ENCODE measurements around the gene HBM.
"Not testable (repeated sequence)": the region's sequence is repeated elsewhere in the genome, so short reads cannot be mapped to it uniquely, and the experiment has no call there.

HBM gene

DNA sequence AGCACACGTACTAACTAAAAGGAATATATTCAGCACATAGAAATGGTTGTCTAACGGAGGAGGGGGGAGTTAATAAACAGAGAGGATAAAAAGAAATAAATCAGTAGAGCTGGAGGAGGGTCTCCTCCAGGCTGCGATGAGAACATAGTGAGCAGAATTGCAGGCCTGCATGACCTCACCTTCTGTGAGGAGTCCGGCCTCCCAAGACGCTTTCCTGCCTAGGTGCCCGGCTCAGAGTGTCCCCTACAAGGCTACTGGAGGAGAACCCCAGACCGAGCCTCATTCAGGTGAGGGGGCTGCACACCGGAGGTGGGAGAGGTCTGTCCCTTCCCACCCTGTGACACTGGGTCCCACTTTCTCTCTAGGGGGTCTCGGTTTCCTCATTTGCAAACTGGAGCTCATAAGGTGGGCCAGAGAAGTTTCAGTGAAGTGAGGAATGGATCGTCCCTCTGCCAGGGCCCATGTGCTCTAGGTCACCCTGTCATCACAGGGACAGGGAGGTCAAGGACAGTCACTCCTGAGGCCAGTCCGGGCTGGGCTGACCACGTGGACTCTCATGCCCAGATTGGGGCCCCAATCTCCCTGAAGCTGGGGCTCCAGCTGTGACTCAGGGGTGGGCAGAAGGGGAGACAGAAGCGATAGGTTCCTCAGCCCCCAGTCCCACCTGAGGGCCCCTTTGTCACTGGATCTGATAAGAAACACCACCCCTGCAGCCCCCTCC lies 3.3 kb upstream of the HBM start:
- TF ChIP-seq, protein P1, sequence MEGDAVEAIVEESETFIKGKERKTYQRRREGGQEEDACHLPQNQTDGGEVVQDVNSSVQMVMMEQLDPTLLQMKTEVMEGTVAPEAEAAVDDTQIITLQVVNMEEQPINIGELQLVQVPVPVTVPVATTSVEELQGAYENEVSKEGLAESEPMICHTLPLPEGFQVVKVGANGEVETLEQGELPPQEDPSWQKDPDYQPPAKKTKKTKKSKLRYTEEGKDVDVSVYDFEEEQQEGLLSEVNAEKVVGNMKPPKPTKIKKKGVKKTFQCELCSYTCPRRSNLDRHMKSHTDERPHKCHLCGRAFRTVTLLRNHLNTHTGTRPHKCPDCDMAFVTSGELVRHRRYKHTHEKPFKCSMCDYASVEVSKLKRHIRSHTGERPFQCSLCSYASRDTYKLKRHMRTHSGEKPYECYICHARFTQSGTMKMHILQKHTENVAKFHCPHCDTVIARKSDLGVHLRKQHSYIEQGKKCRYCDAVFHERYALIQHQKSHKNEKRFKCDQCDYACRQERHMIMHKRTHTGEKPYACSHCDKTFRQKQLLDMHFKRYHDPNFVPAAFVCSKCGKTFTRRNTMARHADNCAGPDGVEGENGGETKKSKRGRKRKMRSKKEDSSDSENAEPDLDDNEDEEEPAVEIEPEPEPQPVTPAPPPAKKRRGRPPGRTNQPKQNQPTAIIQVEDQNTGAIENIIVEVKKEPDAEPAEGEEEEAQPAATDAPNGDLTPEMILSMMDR (IDR thresholded peaks at IDR 0.05; ENCODE audit: low read depth, low read length, poor library complexity, severe bottlenecking), result no peak
- no peak for TF ChIP-seq EZH2phosphoT487 (IDR thresholded peaks at IDR 0.05; ENCODE audit: borderline replicate concordance, low read length)
- H3K4me1 ChIP-seq (ENCODE audit: control insufficient read depth, low read length), result peaks cover 27% of the 10 kb centered on the region
- H3K9me3 ChIP-seq (ENCODE audit: control insufficient read depth, insufficient read depth, low read length), result no peaks in the 10 kb centered on the region
- no peak overlapping the region for H3K27ac ChIP-seq (ENCODE audit: low read depth, low read length)
- no peaks in the 10 kb centered on the region for H3K9me2 ChIP-seq (replicated peaks; ENCODE audit: control insufficient read depth, low read length)
- no peak overlapping the region for H3K4me2 ChIP-seq (ENCODE audit: low read length)
- H3K4me3 ChIP-seq (ENCODE audit: low read length), result no peak overlapping the region
- peaks cover 31% of the 10 kb centered on the region for H3K27me3 ChIP-seq (ENCODE audit: control insufficient read depth, low read length)
- no peaks in the 10 kb centered on the region for H3K36me3 ChIP-seq (ENCODE audit: control insufficient read depth, low read length)
- peaks cover 9% of the 10 kb centered on the region; the same call in 1 of the 2 replicates for H3F3A ChIP-seq (ENCODE audit: control insufficient read depth, insufficient read depth)
- no peaks in the 10 kb centered on the region; the same call in 1 of the 2 replicates for H4K20me1 ChIP-seq (ENCODE audit: control insufficient read depth, insufficient read depth, low read depth, low read length)
- H3K79me2 ChIP-seq (ENCODE audit: control insufficient read depth, low read length), result no peaks in the 10 kb centered on the region

GRCh38 chr16:163139-163538 lies 2.6 kb upstream of the HBM start:
- peaks cover 38% of the 10 kb centered on the region for H3K27me3 ChIP-seq (ENCODE audit: control insufficient read depth, low read length)
- not testable (repeated sequence) for H3K9me3 ChIP-seq (ENCODE audit: control insufficient read depth, insufficient read depth, low read length); H3K36me3 ChIP-seq (ENCODE audit: control insufficient read depth, low read length); H3K4me2 ChIP-seq (ENCODE audit: low read length); H3K9me2 ChIP-seq (replicated peaks; ENCODE audit: control insufficient read depth, low read length); H3K4me3 ChIP-seq (ENCODE audit: low read length); H3K79me2 ChIP-seq (ENCODE audit: control insufficient read depth, low read length); H3F3A ChIP-seq (ENCODE audit: control insufficient read depth, insufficient read depth); H4K20me1 ChIP-seq (ENCODE audit: control insufficient read depth, insufficient read depth, low read depth, low read length); H3K27ac ChIP-seq (ENCODE audit: low read depth, low read length)
- H3K4me1 ChIP-seq (ENCODE audit: control insufficient read depth, low read length), result peaks cover 24% of the 10 kb centered on the region

GRCh38 chr16:163696-164095 lies 2.1 kb upstream of the HBM start:
- H3K27ac ChIP-seq (ENCODE audit: low read depth, low read length); H3K9me3 ChIP-seq (ENCODE audit: control insufficient read depth, insufficient read depth, low read length): not testable (repeated sequence)

DNA sequence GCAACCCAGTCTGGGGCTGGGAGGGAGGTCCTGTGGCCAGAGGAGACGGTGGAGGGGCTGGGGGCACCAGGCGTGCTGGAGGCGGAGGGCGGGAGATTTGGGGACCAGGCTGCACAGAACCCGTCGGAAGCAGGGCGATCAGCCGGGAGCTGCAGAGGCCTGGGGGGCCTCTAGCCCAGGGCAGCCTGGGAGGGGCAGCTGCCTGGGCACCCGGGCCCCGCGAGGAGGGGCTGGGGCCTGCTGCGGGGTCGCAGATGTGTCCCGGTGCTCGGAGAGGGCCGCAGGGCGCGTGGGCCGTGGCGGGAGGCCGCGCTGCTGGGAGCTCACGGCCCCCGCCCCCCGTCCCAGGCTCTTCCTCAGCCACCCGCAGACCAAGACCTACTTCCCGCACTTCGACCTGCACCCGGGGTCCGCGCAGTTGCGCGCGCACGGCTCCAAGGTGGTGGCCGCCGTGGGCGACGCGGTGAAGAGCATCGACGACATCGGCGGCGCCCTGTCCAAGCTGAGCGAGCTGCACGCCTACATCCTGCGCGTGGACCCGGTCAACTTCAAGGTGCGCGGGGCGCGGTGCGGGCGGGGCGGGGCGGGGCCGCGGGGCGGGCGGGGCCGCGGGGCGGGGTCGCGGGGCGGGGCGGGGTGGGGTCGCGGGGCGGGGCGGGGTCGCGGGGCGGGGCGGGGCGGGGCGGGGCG lies 1.5 kb upstream of the HBM start:
- H3K9me2 ChIP-seq (replicated peaks; ENCODE audit: control insufficient read depth, low read length); H3F3A ChIP-seq (ENCODE audit: control insufficient read depth, insufficient read depth); H3K36me3 ChIP-seq (ENCODE audit: control insufficient read depth, low read length); H3K79me2 ChIP-seq (ENCODE audit: control insufficient read depth, low read length); H3K4me3 ChIP-seq (ENCODE audit: low read length); H3K9me3 ChIP-seq (ENCODE audit: control insufficient read depth, insufficient read depth, low read length); H4K20me1 ChIP-seq (ENCODE audit: control insufficient read depth, insufficient read depth, low read depth, low read length); H3K4me2 ChIP-seq (ENCODE audit: low read length); H3K27ac ChIP-seq (ENCODE audit: low read depth, low read length): not testable (repeated sequence)
- Histone ChIP-seq H3K27me3 (ENCODE audit: control insufficient read depth, low read length) (peaks cover 48% of the 10 kb centered on the region), H3K4me1 (ENCODE audit: control insufficient read depth, low read length) (peaks cover 20% of the 10 kb centered on the region)

More at GRCh38 chr16:163696-164095, 2.1 kb upstream of the HBM start:
- H3K9me2 ChIP-seq (replicated peaks; ENCODE audit: control insufficient read depth, low read length); H3K4me3 ChIP-seq (ENCODE audit: low read length); H4K20me1 ChIP-seq (ENCODE audit: control insufficient read depth, insufficient read depth, low read depth, low read length); H3K36me3 ChIP-seq (ENCODE audit: control insufficient read depth, low read length); H3F3A ChIP-seq (ENCODE audit: control insufficient read depth, insufficient read depth); H3K79me2 ChIP-seq (ENCODE audit: control insufficient read depth, low read length); H3K4me2 ChIP-seq (ENCODE audit: low read length): not testable (repeated sequence)
- Histone ChIP-seq H3K4me1 (ENCODE audit: control insufficient read depth, low read length) (peaks cover 20% of the 10 kb centered on the region), H3K27me3 (ENCODE audit: control insufficient read depth, low read length) (peaks cover 43% of the 10 kb centered on the region)
